Astrocyte (in vitro differentiated cells and primary cell): ENCODE data around the gene ECT2. TPM values are rescaled to one million over a fixed set of nuclear protein-coding genes. Genes with fewer than 3 reads are reported as not detected.
"Not testable (repeated sequence)": the region's sequence is repeated elsewhere in the genome, so short reads cannot be mapped to it uniquely, and the experiment has no call there.

Source experiments
- DNase-seq: peaks from one replicate; pipeline ENCODE4 v3.0.0-alpha.2; 2010; ENCODE audit warnings: low read depth
- FAIRE-seq: peaks from 2 replicates; lab custom pipeline; 2011; peaks lifted over from hg19 to GRCh38; lab: Jason Lieb, UNC
- H2AFZ ChIP-seq: 2 replicates; pipeline ENCODE4 v1.6.0; 2012; ENCODE audit warnings: low read depth, low read length, inconsistent platforms
- H3K27ac ChIP-seq: 2 replicates; pipeline ENCODE4 v1.5.1; 2011; ENCODE audit warnings: low read depth, low read length, inconsistent platforms
- H3K27me3 ChIP-seq: 2 replicates; pipeline ENCODE4 v1.6.0; 2011; ENCODE audit warnings: low read length, inconsistent platforms; ENCODE audit not compliant: insufficient read depth
- H3K36me3 ChIP-seq: 2 replicates; pipeline ENCODE4 v1.5.1; 2011; ENCODE audit warnings: low read length, inconsistent platforms; ENCODE audit not compliant: insufficient read depth
- H3K4me1 ChIP-seq: 2 replicates; pipeline ENCODE4 v1.5.1; 2011; ENCODE audit warnings: low read length, inconsistent platforms; ENCODE audit not compliant: insufficient read depth
- H3K4me2 ChIP-seq: 2 replicates; pipeline ENCODE4 v1.6.0; 2012; ENCODE audit warnings: low read length, inconsistent platforms
- H3K4me3 ChIP-seq: 2 replicates; pipeline ENCODE4 v1.5.1; 2011; ENCODE audit warnings: low read depth, mild to moderate bottlenecking, low read length, inconsistent platforms; ENCODE audit not compliant: insufficient read depth
- H3K79me2 ChIP-seq: 2 replicates; pipeline ENCODE4 v1.6.0; 2012; ENCODE audit warnings: mild to moderate bottlenecking, low read length, inconsistent platforms; ENCODE audit not compliant: insufficient read depth
- H3K9ac ChIP-seq: 2 replicates; pipeline ENCODE4 v1.6.0; 2012; ENCODE audit warnings: mild to moderate bottlenecking, low read length, inconsistent platforms
- H3K9me3 ChIP-seq: 2 replicates; pipeline ENCODE4 v1.5.1; 2012; ENCODE audit warnings: low read depth, mild to moderate bottlenecking, low read length, inconsistent platforms; ENCODE audit not compliant: insufficient read depth
- H4K20me1 ChIP-seq: 2 replicates; pipeline ENCODE4 v1.6.0; 2012; ENCODE audit warnings: low read length, inconsistent platforms; ENCODE audit not compliant: insufficient read depth
- H3K27ac Mint-ChIP-seq: one replicate; pipeline ENCODE4 v1.8.0; 2021; ENCODE audit warnings: mild to moderate bottlenecking, mixed read lengths; ENCODE audit not compliant: unreplicated experiment
- H3K27me3 Mint-ChIP-seq: one replicate; pipeline ENCODE4 v1.8.0; 2021; ENCODE audit warnings: low read depth, mixed read lengths; ENCODE audit not compliant: unreplicated experiment
- H3K36me3 Mint-ChIP-seq: one replicate; pipeline ENCODE4 v1.8.0; 2021; ENCODE audit warnings: low read depth, mixed read lengths; ENCODE audit not compliant: unreplicated experiment
- H3K4me1 Mint-ChIP-seq: one replicate; pipeline ENCODE4 v1.8.0; 2021; ENCODE audit warnings: low read depth, mixed read lengths; ENCODE audit not compliant: unreplicated experiment
- H3K4me3 Mint-ChIP-seq: one replicate; pipeline ENCODE4 v1.8.0; 2021; ENCODE audit warnings: mild to moderate bottlenecking, moderate library complexity, mixed read lengths; ENCODE audit not compliant: unreplicated experiment
- H3K9me3 Mint-ChIP-seq: one replicate; pipeline ENCODE4 v1.8.0; 2021; ENCODE audit warnings: mild to moderate bottlenecking, mixed read lengths; ENCODE audit not compliant: unreplicated experiment
- CTCF ChIP-seq: IDR thresholded peaks from 2 replicates; pipeline ENCODE4 v1.5.1; 2011; ENCODE audit warnings: low read depth, mild to moderate bottlenecking, inconsistent platforms, low read length, moderate library complexity; ENCODE audit not compliant: insufficient read depth
- EZH2 ChIP-seq: IDR thresholded peaks from 2 replicates; pipeline ENCODE4 v1.6.1; 2012; ENCODE audit warnings: mild to moderate bottlenecking, low read length, inconsistent platforms; ENCODE audit not compliant: insufficient read depth
- total RNA-seq: library from RNA; stranded (reverse); gene quantifications from 2 replicates; pipeline ENCODE4 v1.2.1, GENCODE V29; 2021

ECT2 gene
- total RNA-seq, 1 donor from 2014 or later: 16.4 TPM

GRCh38 chr3:172855037-172855436 lies 104.5 kb downstream of the ECT2 start:
- DNase-seq (no peak), FAIRE-seq (no peak)
- Histone ChIP-seq H3K4me3 (no peak overlapping the region), H3K79me2 (no peaks in the 10 kb centered on the region), H3K4me2 (no peak overlapping the region), H2AFZ (no peak overlapping the region), H3K36me3 (no peaks in the 10 kb centered on the region), H3K9ac (no peak overlapping the region), H3K9me3 (no peaks in the 10 kb centered on the region), H3K27me3 (no peaks in the 10 kb centered on the region), H3K27ac (no peak overlapping the region), H3K4me1 (peaks cover 19% of the 10 kb centered on the region), H4K20me1 (no peaks in the 10 kb centered on the region)
- TF ChIP-seq EZH2 (no peak), CTCF (no peak)
- H3K27me3 Mint-ChIP-seq: no peaks in the 10 kb centered on the region
- H3K27ac Mint-ChIP-seq: no peak overlapping the region
- no peak overlapping the region for H3K4me3 Mint-ChIP-seq
- peaks cover 10% of the 10 kb centered on the region for H3K4me1 Mint-ChIP-seq
- H3K9me3 Mint-ChIP-seq: no peaks in the 10 kb centered on the region
- H3K36me3 Mint-ChIP-seq: no peaks in the 10 kb centered on the region

- Histone ChIP-seq H3K9ac (no peak overlapping the region), H3K27ac (no peak overlapping the region), H3K4me1 (peaks cover 19% of the 10 kb centered on the region), H3K4me3 (no peak overlapping the region), H2AFZ (no peak overlapping the region), H3K4me2 (peak overlapping the region; percentile 30), H3K36me3 (no peaks in the 10 kb centered on the region), H3K27me3 (no peaks in the 10 kb centered on the region), H3K9me3 (no peaks in the 10 kb centered on the region), H3K79me2 (no peaks in the 10 kb centered on the region), H4K20me1 (no peaks in the 10 kb centered on the region)
- H3K36me3 Mint-ChIP-seq: no peaks in the 10 kb centered on the region
- H3K4me3 Mint-ChIP-seq: no peak overlapping the region
- H3K9me3 Mint-ChIP-seq: no peaks in the 10 kb centered on the region
- TF ChIP-seq EZH2: no peak
- TF ChIP-seq CTCF: no peak
- no peak for FAIRE-seq
- peak; percentile 71 for DNase-seq
- peaks cover 10% of the 10 kb centered on the region for H3K4me1 Mint-ChIP-seq
- H3K27ac Mint-ChIP-seq: no peak overlapping the region
- no peaks in the 10 kb centered on the region for H3K27me3 Mint-ChIP-seq
Observed at GRCh38 chr3:172856795-172857742, 106.5 kb downstream of the ECT2 start.

GRCh38 chr3:172859041-172859440 lies 108.5 kb downstream of the ECT2 start:
- Histone ChIP-seq H2AFZ (no peak overlapping the region), H3K9me3 (no peaks in the 10 kb centered on the region), H3K4me2 (no peak overlapping the region), H3K27ac (no peak overlapping the region), H3K4me1 (peaks cover 19% of the 10 kb centered on the region), H3K4me3 (no peak overlapping the region), H3K9ac (no peak overlapping the region), H4K20me1 (no peaks in the 10 kb centered on the region), H3K79me2 (no peaks in the 10 kb centered on the region), H3K27me3 (no peaks in the 10 kb centered on the region), H3K36me3 (no peaks in the 10 kb centered on the region)
- no peaks in the 10 kb centered on the region for H3K36me3 Mint-ChIP-seq
- DNase-seq (peak; percentile 55), FAIRE-seq (no peak)
- no peak overlapping the region for H3K27ac Mint-ChIP-seq
- no peak overlapping the region for H3K4me3 Mint-ChIP-seq
- H3K27me3 Mint-ChIP-seq: no peaks in the 10 kb centered on the region
- TF ChIP-seq EZH2: no peak
- no peak for TF ChIP-seq CTCF
- peaks cover 10% of the 10 kb centered on the region for H3K4me1 Mint-ChIP-seq
- no peaks in the 10 kb centered on the region for H3K9me3 Mint-ChIP-seq

- H3K9ac ChIP-seq, FAIRE-seq, H3K79me2 ChIP-seq, H3K4me1 Mint-ChIP-seq, H2AFZ ChIP-seq, H3K4me3 ChIP-seq, H3K9me3 ChIP-seq, DNase-seq, H3K27me3 Mint-ChIP-seq, H3K27me3 ChIP-seq, H3K4me2 ChIP-seq, H4K20me1 ChIP-seq, H3K36me3 ChIP-seq, H3K4me1 ChIP-seq, H3K4me3 Mint-ChIP-seq, H3K36me3 Mint-ChIP-seq, H3K9me3 Mint-ChIP-seq, H3K27ac Mint-ChIP-seq, H3K27ac ChIP-seq: not testable (repeated sequence)
Observed at GRCh38 chr3:172866726-172867350, 116.3 kb downstream of the ECT2 start.
